Astrocyte (in vitro differentiated cells and primary cell): ENCODE measurements around the gene CNTNAP5. TPM values are rescaled to one million over a fixed set of nuclear protein-coding genes. Genes with fewer than 3 reads are reported as not detected.
A peak's percentile ranks its signal among the peaks of the same experiment; 100 is the strongest.

ENCODE experiments used
- DNase-seq: peaks from one replicate; pipeline ENCODE4 v3.0.0-alpha.2; 2010; ENCODE audit warnings: low read depth
- FAIRE-seq: peaks from 2 replicates; lab custom pipeline; 2011; peaks lifted over from hg19 to GRCh38; lab: Jason Lieb, UNC
- H2AFZ ChIP-seq: 2 replicates; pipeline ENCODE4 v1.6.0; 2012; ENCODE audit warnings: low read depth, low read length, inconsistent platforms
- H3K27ac ChIP-seq: 2 replicates; pipeline ENCODE4 v1.5.1; 2011; ENCODE audit warnings: low read depth, low read length, inconsistent platforms
- H3K27me3 ChIP-seq: 2 replicates; pipeline ENCODE4 v1.6.0; 2011; ENCODE audit warnings: low read length, inconsistent platforms; ENCODE audit not compliant: insufficient read depth
- H3K36me3 ChIP-seq: 2 replicates; pipeline ENCODE4 v1.5.1; 2011; ENCODE audit warnings: low read length, inconsistent platforms; ENCODE audit not compliant: insufficient read depth
- H3K4me1 ChIP-seq: 2 replicates; pipeline ENCODE4 v1.5.1; 2011; ENCODE audit warnings: low read length, inconsistent platforms; ENCODE audit not compliant: insufficient read depth
- H3K4me2 ChIP-seq: 2 replicates; pipeline ENCODE4 v1.6.0; 2012; ENCODE audit warnings: low read length, inconsistent platforms
- H3K4me3 ChIP-seq: 2 replicates; pipeline ENCODE4 v1.5.1; 2011; ENCODE audit warnings: low read depth, mild to moderate bottlenecking, low read length, inconsistent platforms; ENCODE audit not compliant: insufficient read depth
- H3K79me2 ChIP-seq: 2 replicates; pipeline ENCODE4 v1.6.0; 2012; ENCODE audit warnings: mild to moderate bottlenecking, low read length, inconsistent platforms; ENCODE audit not compliant: insufficient read depth
- H3K9ac ChIP-seq: 2 replicates; pipeline ENCODE4 v1.6.0; 2012; ENCODE audit warnings: mild to moderate bottlenecking, low read length, inconsistent platforms
- H3K9me3 ChIP-seq: 2 replicates; pipeline ENCODE4 v1.5.1; 2012; ENCODE audit warnings: low read depth, mild to moderate bottlenecking, low read length, inconsistent platforms; ENCODE audit not compliant: insufficient read depth
- H4K20me1 ChIP-seq: 2 replicates; pipeline ENCODE4 v1.6.0; 2012; ENCODE audit warnings: low read length, inconsistent platforms; ENCODE audit not compliant: insufficient read depth
- H3K27ac Mint-ChIP-seq: one replicate; pipeline ENCODE4 v1.8.0; 2021; ENCODE audit warnings: mild to moderate bottlenecking, mixed read lengths; ENCODE audit not compliant: unreplicated experiment
- H3K27me3 Mint-ChIP-seq: one replicate; pipeline ENCODE4 v1.8.0; 2021; ENCODE audit warnings: low read depth, mixed read lengths; ENCODE audit not compliant: unreplicated experiment
- H3K36me3 Mint-ChIP-seq: one replicate; pipeline ENCODE4 v1.8.0; 2021; ENCODE audit warnings: low read depth, mixed read lengths; ENCODE audit not compliant: unreplicated experiment
- H3K4me1 Mint-ChIP-seq: one replicate; pipeline ENCODE4 v1.8.0; 2021; ENCODE audit warnings: low read depth, mixed read lengths; ENCODE audit not compliant: unreplicated experiment
- H3K4me3 Mint-ChIP-seq: one replicate; pipeline ENCODE4 v1.8.0; 2021; ENCODE audit warnings: mild to moderate bottlenecking, moderate library complexity, mixed read lengths; ENCODE audit not compliant: unreplicated experiment
- H3K9me3 Mint-ChIP-seq: one replicate; pipeline ENCODE4 v1.8.0; 2021; ENCODE audit warnings: mild to moderate bottlenecking, mixed read lengths; ENCODE audit not compliant: unreplicated experiment
- EZH2 ChIP-seq: IDR thresholded peaks from 2 replicates; pipeline ENCODE4 v1.6.1; 2012; ENCODE audit warnings: mild to moderate bottlenecking, low read length, inconsistent platforms; ENCODE audit not compliant: insufficient read depth
- total RNA-seq: library from RNA; stranded (reverse); gene quantifications from 2 replicates; pipeline ENCODE4 v1.2.1, GENCODE V29; 2021
- TF ChIP-seq, protein P1 (sequence below): IDR thresholded peaks from 2 replicates; pipeline ENCODE4 v1.5.1; 2011; ENCODE audit warnings: low read depth, mild to moderate bottlenecking, inconsistent platforms, low read length, moderate library complexity; ENCODE audit not compliant: insufficient read depth

CNTNAP5 gene
- total RNA-seq, 1 donor from 2014 or later, result 0.30 TPM

GRCh38 chr2:124112206-124112605, 87.1 kb downstream of the CNTNAP5 start:
- no peak overlapping the region for H3K4me3 ChIP-seq
- no peaks in the 10 kb centered on the region for H3K36me3 Mint-ChIP-seq
- no peak for FAIRE-seq

DNA sequence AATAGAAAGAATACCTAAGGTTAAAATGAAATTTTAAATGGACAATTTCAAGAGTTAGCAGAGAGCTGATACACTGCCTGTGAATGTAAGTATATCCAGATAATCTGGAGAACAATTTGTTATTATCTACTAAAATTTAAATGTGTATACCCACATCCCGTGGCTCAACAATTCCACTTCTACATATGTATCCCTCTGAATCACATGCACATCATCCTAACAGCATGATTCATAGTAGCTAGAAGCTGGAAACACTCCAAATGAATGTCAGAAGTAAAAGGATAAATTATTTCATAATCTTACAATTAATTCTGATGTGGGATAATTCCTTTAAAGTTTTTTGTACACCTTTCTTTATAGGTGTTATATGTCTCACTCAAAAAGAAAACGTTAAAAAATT, 87.9 kb downstream of the CNTNAP5 start:
- Mint-ChIP-seq H3K9me3 (no peaks in the 10 kb centered on the region), H3K4me1 (peaks cover 11% of the 10 kb centered on the region), H3K4me3 (no peak overlapping the region), H3K27me3 (peaks cover 1% of the 10 kb centered on the region), H3K36me3 (no peaks in the 10 kb centered on the region), H3K27ac (no peak overlapping the region)
- no peaks in the 10 kb centered on the region for H3K36me3 ChIP-seq
- H3K27me3 ChIP-seq, result no peaks in the 10 kb centered on the region
- H3K4me1 ChIP-seq, result no peaks in the 10 kb centered on the region
- peaks cover 5% of the 10 kb centered on the region for H3K9me3 ChIP-seq
- no peak overlapping the region for H3K27ac ChIP-seq
- no peaks in the 10 kb centered on the region for H3K79me2 ChIP-seq
- H3K4me3 ChIP-seq, result no peak overlapping the region
- no peak for FAIRE-seq
- H4K20me1 ChIP-seq, result no peaks in the 10 kb centered on the region
- H3K4me2 ChIP-seq, result no peak overlapping the region
- peak; percentile 52 for DNase-seq
- no peak overlapping the region for H2AFZ ChIP-seq
- TF ChIP-seq EZH2, result no peak
- TF ChIP-seq, protein P1, sequence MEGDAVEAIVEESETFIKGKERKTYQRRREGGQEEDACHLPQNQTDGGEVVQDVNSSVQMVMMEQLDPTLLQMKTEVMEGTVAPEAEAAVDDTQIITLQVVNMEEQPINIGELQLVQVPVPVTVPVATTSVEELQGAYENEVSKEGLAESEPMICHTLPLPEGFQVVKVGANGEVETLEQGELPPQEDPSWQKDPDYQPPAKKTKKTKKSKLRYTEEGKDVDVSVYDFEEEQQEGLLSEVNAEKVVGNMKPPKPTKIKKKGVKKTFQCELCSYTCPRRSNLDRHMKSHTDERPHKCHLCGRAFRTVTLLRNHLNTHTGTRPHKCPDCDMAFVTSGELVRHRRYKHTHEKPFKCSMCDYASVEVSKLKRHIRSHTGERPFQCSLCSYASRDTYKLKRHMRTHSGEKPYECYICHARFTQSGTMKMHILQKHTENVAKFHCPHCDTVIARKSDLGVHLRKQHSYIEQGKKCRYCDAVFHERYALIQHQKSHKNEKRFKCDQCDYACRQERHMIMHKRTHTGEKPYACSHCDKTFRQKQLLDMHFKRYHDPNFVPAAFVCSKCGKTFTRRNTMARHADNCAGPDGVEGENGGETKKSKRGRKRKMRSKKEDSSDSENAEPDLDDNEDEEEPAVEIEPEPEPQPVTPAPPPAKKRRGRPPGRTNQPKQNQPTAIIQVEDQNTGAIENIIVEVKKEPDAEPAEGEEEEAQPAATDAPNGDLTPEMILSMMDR, result no peak
- H3K9ac ChIP-seq, result no peak overlapping the region

More at GRCh38 chr2:124112206-124112605, 87.1 kb downstream of the CNTNAP5 start:
- Mint-ChIP-seq H3K27ac (no peak overlapping the region), H3K4me3 (no peak overlapping the region), H3K27me3 (peaks cover 1% of the 10 kb centered on the region), H3K4me1 (peaks cover 11% of the 10 kb centered on the region), H3K9me3 (no peaks in the 10 kb centered on the region)
- no peaks in the 10 kb centered on the region for H4K20me1 ChIP-seq
- H3K9me3 ChIP-seq, result peaks cover 5% of the 10 kb centered on the region
- no peaks in the 10 kb centered on the region for H3K4me1 ChIP-seq
- DNase-seq, result peak; percentile 0
- H3K36me3 ChIP-seq, result no peaks in the 10 kb centered on the region
- H2AFZ ChIP-seq, result no peak overlapping the region
- no peak overlapping the region for H3K27ac ChIP-seq
- no peaks in the 10 kb centered on the region for H3K27me3 ChIP-seq
- H3K4me2 ChIP-seq, result no peak overlapping the region
- H3K79me2 ChIP-seq, result no peaks in the 10 kb centered on the region
- H3K9ac ChIP-seq, result no peak overlapping the region
- TF ChIP-seq EZH2, result no peak
- TF ChIP-seq, protein P1, result no peak

DNA sequence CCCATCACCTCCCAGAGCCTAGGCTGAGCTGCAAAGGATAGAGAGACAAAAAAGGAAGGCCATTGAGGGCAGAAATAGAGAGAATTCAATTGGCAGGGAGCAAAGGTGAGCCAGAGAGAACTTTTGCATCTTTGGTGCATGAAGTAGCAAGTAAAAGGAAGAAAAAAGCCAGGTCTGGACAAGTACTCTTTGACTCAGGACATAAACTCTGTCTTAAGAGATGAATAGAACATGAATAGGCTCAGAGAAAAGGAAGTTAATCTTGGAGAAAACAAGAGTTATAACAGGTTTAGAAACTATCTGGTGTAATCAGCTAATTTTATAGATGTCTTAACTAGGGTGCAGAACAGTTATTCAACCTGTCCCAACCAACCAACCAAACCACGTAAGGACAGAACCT, 95.2 kb downstream of the CNTNAP5 start:
- Histone ChIP-seq H3K79me2 (no peaks in the 10 kb centered on the region), H3K9me3 (peaks cover 3% of the 10 kb centered on the region), H3K4me2 (no peak overlapping the region), H3K4me1 (no peaks in the 10 kb centered on the region), H3K36me3 (no peaks in the 10 kb centered on the region), H2AFZ (no peak overlapping the region), H3K27ac (no peak overlapping the region), H3K4me3 (no peak overlapping the region), H3K27me3 (no peaks in the 10 kb centered on the region), H3K9ac (no peak overlapping the region), H4K20me1 (no peaks in the 10 kb centered on the region)
- no peak overlapping the region for H3K27ac Mint-ChIP-seq
- DNase-seq (no peak), FAIRE-seq (no peak)
- H3K9me3 Mint-ChIP-seq, result peaks cover 6% of the 10 kb centered on the region
- no peak overlapping the region for H3K4me3 Mint-ChIP-seq
- H3K4me1 Mint-ChIP-seq, result peaks cover 4% of the 10 kb centered on the region
- TF ChIP-seq EZH2, result no peak
- TF ChIP-seq, protein P1, result no peak
- H3K27me3 Mint-ChIP-seq, result no peaks in the 10 kb centered on the region
- H3K36me3 Mint-ChIP-seq, result no peaks in the 10 kb centered on the region
